SK-N-MC (cell line): Measurements from ENCODE around the gene PPM1K.
"Not testable (repeated sequence)": the region's sequence is repeated elsewhere in the genome, so short reads cannot be mapped to it uniquely, and the experiment has no call there.

Experiments used
- FOXP2 ChIP-seq: optimal IDR thresholded peaks from 2 replicates; pipeline ENCODE3; 2011; ENCODE audit warnings: mild to moderate bottlenecking, moderate library complexity; ENCODE audit not compliant: insufficient read depth; ENCODE audit errors: extremely low read length, control extremely low read depth
- POLR2AphosphoS5 ChIP-seq: IDR thresholded peaks from 2 replicates; pipeline ENCODE4 v1.6.1; 2012; ENCODE audit warnings: mild to moderate bottlenecking, low read depth, low read length, borderline replicate concordance

DNA sequence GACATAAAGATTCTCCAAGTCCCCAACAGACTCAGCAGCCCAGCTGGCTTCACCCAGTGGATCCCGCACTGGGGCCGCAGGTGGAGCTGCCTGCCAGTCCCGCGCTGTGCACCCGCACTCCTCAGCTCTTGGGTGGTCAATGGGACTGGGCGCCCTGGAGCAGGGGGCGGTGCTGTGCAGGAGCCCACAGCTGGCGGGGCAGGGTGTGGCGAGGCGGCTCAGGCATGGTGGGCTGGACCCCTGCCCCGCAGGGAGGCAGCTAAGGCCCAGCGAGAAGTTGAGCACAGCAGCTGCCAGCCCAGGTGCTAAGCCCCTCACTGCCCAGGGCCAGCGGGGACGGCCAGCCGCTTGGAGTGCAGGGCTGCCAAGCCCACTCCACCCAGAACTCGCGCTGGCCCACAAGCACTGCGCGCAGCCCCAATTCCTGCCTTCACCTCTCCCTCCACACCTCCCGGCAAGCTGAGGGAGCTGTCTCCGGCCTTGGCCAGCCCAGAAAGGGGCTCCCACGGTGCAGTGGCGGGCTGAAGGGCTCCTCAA is 28.8 kb upstream of the PPM1K start:
- not testable (repeated sequence) for TF ChIP-seq POLR2AphosphoS5, FOXP2
